Measurements from ENCODE around the gene MUC5AC. TPM values are rescaled to one million over a fixed set of nuclear protein-coding genes. Genes with fewer than 3 reads are reported as not detected.
"Not testable (repeated sequence)": the region's sequence is repeated elsewhere in the genome, so short reads cannot be mapped to it uniquely, and the experiment has no call there.

The MUC5AC gene
- total RNA-seq, 1 experiment from 2014 or later, result 51.2 TPM

GRCh38 chr11:1113405-1114201 is 44.1 kb upstream of the MUC5AC start:
- TF ChIP-seq, protein P1, sequence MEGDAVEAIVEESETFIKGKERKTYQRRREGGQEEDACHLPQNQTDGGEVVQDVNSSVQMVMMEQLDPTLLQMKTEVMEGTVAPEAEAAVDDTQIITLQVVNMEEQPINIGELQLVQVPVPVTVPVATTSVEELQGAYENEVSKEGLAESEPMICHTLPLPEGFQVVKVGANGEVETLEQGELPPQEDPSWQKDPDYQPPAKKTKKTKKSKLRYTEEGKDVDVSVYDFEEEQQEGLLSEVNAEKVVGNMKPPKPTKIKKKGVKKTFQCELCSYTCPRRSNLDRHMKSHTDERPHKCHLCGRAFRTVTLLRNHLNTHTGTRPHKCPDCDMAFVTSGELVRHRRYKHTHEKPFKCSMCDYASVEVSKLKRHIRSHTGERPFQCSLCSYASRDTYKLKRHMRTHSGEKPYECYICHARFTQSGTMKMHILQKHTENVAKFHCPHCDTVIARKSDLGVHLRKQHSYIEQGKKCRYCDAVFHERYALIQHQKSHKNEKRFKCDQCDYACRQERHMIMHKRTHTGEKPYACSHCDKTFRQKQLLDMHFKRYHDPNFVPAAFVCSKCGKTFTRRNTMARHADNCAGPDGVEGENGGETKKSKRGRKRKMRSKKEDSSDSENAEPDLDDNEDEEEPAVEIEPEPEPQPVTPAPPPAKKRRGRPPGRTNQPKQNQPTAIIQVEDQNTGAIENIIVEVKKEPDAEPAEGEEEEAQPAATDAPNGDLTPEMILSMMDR (IDR thresholded peaks at IDR 0.05; ENCODE audit: unreplicated experiment), result no peak
- H3K27ac Mint-ChIP-seq (ENCODE audit: unreplicated experiment), result no peak overlapping the region
- DNase-seq, result no peak
- intact Hi-C loops (cut with micrococcal nuclease; ENCODE audit: unreplicated experiment), result loop anchor here (1.0 to 10.0 kb wide), 2 partner anchors 91 to 120 kb away; no protein-coding TSS in a partner anchor
- BruUV-seq (replicated peaks), result no TSS peak
- peaks cover 10% of the 10 kb centered on the region for H3K4me1 Mint-ChIP-seq (ENCODE audit: low read depth, unreplicated experiment)
- no peaks in the 10 kb centered on the region for H3K36me3 Mint-ChIP-seq (ENCODE audit: insufficient read depth, unreplicated experiment)
- peaks cover 3% of the 10 kb centered on the region for H3K27me3 Mint-ChIP-seq (ENCODE audit: unreplicated experiment)
- H3K4me3 Mint-ChIP-seq (ENCODE audit: low read depth, unreplicated experiment), result no peak overlapping the region
- H3K9me3 Mint-ChIP-seq (ENCODE audit: low read depth, unreplicated experiment), result no peaks in the 10 kb centered on the region
- CTCF ChIA-PET, result no interaction called here

- H3K27me3 Mint-ChIP-seq (ENCODE audit: unreplicated experiment); H3K36me3 Mint-ChIP-seq (ENCODE audit: insufficient read depth, unreplicated experiment); H3K4me1 Mint-ChIP-seq (ENCODE audit: low read depth, unreplicated experiment); H3K9me3 Mint-ChIP-seq (ENCODE audit: low read depth, unreplicated experiment); H3K27ac Mint-ChIP-seq (ENCODE audit: unreplicated experiment); CTCF ChIA-PET; H3K4me3 Mint-ChIP-seq (ENCODE audit: low read depth, unreplicated experiment); BruUV-seq (replicated peaks); DNase-seq: not testable (repeated sequence)
- intact Hi-C loops (cut with micrococcal nuclease; ENCODE audit: unreplicated experiment), result loop anchor here (10.0 kb wide), 1 partner anchor 90 kb away; no protein-coding TSS in a partner anchor
Measured at GRCh38 chr11:1115292-1115691, 42.5 kb upstream of the MUC5AC start.

DNA sequence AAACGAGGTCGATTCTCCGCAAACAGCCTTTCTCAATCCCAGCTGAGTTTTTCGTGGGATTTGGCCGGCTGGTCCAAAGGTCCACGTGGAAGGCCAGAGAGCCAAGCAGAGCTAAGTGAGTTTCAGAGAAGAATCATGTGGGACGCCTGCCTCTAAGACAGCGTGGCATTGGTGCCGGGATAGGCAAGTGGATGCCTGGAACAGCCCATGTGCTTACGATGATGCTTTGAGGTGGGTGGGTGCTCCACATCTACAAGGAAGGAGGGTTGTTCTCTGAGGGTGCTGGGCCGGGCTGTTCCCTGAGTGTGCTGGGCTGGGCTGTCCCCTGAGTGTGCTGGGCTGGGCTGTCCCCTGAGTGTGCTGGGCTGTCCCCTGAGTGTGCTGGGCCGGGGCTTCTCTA is 41.6 kb upstream of the MUC5AC start:
- no TSS peak for BruUV-seq (replicated peaks)
- CTCF ChIA-PET, result no interaction called here
- no peak for DNase-seq
- Mint-ChIP-seq H3K36me3 (ENCODE audit: insufficient read depth, unreplicated experiment) (no peaks in the 10 kb centered on the region), H3K4me1 (ENCODE audit: low read depth, unreplicated experiment) (peaks cover 10% of the 10 kb centered on the region), H3K27me3 (ENCODE audit: unreplicated experiment) (no peaks in the 10 kb centered on the region), H3K27ac (ENCODE audit: unreplicated experiment) (no peak overlapping the region), H3K4me3 (ENCODE audit: low read depth, unreplicated experiment) (no peak overlapping the region), H3K9me3 (ENCODE audit: low read depth, unreplicated experiment) (no peaks in the 10 kb centered on the region)
- TF ChIP-seq, protein P1 (IDR thresholded peaks at IDR 0.05; ENCODE audit: unreplicated experiment), result no peak
- intact Hi-C loops (cut with micrococcal nuclease; ENCODE audit: unreplicated experiment), result loop anchor here (10.0 kb wide), 1 partner anchor 89 kb away; no protein-coding TSS in a partner anchor

DNA sequence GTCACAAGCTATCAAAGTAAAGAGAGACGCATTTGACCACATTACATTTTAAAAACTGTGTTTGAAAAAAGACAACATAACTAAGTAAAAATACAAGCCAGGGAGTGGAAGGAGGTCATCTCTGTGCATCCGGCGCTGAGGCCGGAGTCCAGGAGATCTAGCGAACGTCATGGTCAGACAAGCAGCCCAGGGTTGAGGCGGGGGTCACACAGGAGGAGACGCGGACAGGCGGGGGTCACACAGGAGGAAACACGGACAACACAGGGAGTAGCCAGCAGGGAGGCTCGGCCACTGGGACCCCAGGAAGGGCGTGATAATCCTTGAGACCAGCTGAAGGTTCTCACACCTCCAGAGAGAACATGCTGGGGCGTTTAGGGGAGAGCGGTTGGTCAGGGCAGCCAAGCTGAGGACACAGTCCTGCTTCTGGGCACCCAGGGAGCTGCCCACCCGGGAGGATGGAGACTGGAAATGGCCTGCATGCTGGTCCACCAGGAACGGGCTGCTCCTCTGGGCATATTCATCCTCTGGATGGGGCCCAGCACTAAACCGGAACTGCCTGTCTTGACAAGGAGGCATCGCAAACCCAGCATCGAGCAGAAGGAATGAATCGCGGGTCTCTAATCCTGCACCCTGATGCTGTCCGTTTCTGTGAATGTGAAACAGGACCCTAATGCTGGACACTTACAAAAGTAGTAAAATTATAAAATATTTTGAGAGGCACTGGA is 40.9 kb upstream of the MUC5AC start:
- Mint-ChIP-seq H3K27ac (ENCODE audit: unreplicated experiment) (no peak overlapping the region), H3K36me3 (ENCODE audit: insufficient read depth, unreplicated experiment) (no peaks in the 10 kb centered on the region), H3K4me3 (ENCODE audit: low read depth, unreplicated experiment) (no peak overlapping the region), H3K4me1 (ENCODE audit: low read depth, unreplicated experiment) (peaks cover 10% of the 10 kb centered on the region), H3K9me3 (ENCODE audit: low read depth, unreplicated experiment) (no peaks in the 10 kb centered on the region), H3K27me3 (ENCODE audit: unreplicated experiment) (no peaks in the 10 kb centered on the region)
- CTCF ChIA-PET, result interaction anchor here (1.1 kb wide), 1 partner anchor 12 kb away, joined by 3 read pairs; no protein-coding TSS in a partner anchor
- intact Hi-C loops (cut with micrococcal nuclease; ENCODE audit: unreplicated experiment), result loop anchor here (10.0 kb wide), 1 partner anchor 88 kb away; no protein-coding TSS in a partner anchor
- no TSS peak for BruUV-seq (replicated peaks)
- TF ChIP-seq, protein P1 (IDR thresholded peaks at IDR 0.05; ENCODE audit: unreplicated experiment), result no peak
- DNase-seq, result no peak
